ENCODE results near the gene SUPT5H.

SUPT5H gene

DNA sequence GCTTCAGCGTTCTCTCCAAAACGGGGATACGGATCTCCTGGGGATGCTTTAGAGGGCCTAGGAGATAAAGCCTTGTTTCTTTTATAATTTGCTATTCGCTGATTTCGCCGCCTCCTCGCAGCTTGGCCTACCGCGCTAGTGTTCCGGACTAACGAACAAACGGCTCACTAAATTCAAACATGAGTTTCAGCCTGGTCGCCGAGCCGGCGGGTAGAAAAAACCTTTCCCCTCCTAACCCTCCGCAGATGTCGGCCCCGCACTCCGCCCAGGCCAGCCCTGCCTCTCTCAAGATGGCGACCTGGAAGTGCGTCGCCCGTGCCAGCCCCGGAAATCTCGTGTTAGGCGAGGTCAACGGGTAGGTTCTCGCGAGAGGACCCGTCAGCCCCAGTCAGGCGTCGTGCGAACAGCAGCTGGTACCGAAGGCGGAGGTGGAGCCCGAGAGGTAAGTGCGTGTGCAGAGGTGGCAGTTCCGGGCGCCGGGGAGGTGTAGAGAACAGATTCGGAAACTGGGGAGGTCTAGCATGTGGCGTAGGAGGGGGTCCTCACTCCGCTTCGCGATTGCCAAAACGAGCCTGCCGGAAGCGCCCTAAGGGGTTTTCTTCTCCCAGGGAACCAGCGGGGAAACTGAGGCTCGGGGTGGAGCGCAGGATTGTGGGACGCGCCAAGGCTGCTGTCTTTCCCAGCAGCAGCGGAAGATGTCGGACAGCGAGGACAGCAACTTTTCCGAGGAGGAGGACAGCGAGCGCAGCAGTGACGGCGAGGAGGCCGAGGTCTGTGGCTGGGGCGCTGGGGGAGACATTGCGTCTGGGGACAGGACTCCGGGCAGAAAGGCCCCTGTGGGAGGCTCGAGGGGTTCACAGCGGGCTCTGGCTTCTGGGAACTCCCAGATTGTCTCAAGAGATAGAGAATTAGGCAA lies at the start of gene SUPT5H:
TSS of gene SUPT5H (plus strand) at position 387 of the 916 bp plus-strand sequence. CDS start at position 696, 309 bp downstream.
- DNase-seq (ENCODE audit: low read depth): peak; percentile 93

DNA sequence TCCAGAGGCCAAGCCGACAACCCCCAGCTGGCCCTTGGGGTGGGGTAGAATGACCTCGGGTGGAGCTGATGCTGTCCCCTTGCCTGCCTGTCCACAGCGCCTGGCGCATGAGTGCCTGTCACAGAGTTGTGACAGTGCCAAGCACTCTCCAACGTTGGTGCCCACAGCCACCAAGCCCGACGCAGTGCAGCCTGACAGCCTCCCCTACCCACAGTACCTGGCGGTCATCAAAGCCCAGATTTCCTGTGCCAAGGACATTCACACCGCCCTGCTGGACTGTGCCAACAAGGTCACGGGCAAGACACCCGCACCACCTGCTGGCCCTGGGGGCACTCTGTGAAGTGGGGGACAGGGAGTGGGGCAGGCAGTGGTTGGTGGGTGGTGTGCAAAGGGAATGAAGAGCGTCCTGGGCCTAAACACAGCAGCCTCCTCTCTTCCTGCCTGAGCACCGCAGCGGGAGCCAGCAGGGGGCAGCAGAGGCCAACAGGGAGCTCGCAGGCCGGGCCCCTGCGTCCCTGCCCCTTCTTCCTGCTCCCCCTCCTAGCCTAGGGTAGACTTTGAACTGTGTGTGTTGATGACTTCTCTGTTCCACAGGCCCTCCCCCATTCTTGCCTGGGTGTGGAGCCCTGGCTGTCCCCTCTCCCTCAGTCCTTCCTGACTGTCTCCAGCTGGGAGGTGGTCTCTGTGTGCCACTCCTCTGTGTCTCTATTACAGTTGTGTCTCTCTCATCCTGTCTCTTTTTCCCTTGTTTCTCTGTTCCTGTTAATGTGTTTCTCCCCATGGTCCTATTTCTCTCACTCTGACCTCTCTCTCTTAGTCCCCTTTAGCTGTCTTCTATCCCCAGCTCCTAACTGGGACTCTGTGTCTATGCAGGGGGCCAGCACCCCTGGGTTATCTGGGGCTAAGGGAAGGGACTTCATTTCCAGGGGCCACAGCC lies 47.8 kb upstream of the SUPT5H start:
- peak; percentile 98 for DNase-seq (ENCODE audit: low read depth)

DNA sequence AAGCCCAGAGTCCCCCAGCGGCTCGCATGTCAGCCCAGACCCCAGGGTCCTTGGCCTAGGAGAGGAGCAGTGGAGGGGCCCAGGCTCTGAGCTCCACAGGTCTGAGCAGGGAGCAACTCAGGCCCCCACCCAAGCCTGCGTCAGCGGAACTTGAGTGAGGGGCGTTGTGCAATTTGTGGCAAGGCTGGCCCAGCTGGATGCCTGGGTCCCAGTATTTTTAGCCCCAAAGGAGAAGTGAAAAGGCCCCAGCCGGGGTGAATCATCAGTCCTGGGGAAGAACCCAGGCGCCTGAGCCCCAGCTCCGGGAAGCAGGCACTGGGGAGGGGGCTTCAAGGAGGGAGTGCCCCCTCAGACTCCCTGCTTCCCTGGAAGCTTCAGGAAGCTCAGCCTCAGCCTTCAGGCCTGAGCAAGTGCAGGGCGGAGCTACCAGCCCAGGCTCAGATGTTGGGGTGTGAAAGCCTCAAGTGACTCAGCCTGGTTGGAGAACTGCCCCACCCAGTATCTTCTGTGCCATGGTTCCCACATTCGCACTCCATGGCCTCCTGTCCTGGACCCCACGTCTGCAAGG lies 47.0 kb upstream of the SUPT5H start:
- DNase-seq (ENCODE audit: low read depth): no peak

DNA sequence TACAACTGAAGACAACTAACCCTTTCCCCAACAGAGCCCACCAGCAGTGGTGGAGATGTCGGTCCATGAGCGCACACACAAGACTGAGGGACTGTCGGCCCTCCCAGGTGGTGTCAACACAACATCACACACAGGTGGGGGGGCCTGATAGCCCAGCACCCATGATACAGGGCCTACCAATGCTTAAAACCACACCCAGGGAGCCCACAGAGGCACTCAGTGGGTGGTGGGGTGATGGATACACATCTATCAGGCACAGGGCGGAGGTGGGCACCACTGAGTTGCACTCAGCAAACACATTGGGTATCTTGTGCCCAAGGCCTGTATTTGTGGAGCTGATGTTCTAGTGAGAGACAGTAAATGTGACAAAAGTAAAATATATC lies 45.7 kb upstream of the SUPT5H start:
- no peak for DNase-seq (ENCODE audit: low read depth)

DNA sequence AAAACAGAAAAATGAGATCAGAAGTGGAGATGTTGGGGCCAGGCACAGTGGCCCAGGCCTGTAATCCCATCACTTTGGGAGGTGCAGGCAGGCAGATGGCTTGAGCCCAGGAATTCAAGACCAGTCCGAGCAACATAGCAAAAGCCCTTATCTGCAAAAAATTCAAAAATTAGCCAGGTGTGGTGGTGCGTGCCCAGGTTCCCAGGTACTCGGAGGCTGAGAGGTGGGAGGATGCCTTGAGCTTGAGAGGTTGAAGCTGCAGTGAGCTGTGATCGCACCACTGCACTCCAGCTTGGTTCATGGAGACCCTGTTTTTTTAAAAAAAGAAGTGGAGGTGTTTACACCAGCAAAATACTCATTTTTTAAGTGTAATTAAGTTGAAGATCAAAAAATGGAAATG lies 45.3 kb upstream of the SUPT5H start:
- no peak for DNase-seq (ENCODE audit: low read depth)

DNA sequence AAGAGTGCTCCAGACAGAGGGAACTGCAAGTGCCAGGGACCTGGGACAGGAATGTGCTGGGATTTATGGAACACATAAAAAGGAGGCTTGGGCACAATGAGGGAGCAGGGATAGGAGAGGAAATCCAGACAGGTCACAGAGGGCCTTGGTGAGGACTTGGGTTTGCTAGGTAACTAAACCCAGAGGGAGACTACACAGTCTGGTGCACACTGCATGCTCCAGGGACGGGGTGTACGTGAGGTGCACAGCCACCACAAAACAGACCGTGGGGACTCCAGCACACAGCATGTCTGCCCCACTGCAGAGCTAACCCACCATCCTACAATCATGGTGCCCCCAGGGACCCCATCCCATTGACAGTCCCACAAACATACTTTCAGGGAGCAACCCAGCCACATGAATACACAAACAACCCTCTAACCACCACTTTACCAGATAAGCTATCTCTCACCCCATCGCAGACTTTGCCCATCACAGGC lies 44.3 kb upstream of the SUPT5H start:
- no peak for DNase-seq (ENCODE audit: low read depth)

DNA sequence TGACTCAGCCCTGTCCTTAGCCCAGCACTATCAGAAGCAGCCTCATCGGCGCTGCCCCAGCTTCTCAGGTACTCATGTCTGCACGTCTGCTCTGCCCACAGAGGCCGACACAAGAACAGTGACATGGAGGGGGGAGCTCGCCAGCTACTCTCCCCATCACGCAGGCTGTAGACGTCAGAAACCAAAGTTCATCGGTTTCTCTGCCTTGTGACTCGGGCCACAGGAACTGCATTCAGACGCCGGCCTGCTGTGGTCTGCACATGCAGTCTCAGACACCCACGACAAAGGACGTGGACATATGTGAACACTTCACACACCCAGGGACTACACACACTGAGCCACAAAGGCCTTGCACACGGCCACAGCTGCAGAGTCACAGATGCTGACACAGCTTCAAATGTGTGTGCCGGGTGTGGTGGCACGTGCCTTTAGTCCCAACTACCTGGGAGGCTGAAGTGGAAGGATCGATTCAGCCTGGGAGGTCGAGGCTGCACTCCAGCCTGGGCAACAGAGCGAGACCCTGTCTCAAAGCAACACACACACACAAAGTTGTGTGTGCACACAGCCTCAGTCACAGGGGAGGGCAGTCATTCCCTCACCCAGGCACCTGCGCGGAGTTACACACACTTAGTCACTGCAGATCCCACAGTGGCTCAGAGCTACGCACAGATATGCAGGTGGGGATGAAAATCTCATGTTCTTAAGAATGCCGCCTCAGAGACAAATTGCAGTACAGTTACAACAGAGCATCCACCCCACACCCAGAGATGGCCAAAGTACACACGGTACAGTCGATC lies 43.6 kb upstream of the SUPT5H start:
- DNase-seq (ENCODE audit: low read depth): peak; percentile 70

DNA sequence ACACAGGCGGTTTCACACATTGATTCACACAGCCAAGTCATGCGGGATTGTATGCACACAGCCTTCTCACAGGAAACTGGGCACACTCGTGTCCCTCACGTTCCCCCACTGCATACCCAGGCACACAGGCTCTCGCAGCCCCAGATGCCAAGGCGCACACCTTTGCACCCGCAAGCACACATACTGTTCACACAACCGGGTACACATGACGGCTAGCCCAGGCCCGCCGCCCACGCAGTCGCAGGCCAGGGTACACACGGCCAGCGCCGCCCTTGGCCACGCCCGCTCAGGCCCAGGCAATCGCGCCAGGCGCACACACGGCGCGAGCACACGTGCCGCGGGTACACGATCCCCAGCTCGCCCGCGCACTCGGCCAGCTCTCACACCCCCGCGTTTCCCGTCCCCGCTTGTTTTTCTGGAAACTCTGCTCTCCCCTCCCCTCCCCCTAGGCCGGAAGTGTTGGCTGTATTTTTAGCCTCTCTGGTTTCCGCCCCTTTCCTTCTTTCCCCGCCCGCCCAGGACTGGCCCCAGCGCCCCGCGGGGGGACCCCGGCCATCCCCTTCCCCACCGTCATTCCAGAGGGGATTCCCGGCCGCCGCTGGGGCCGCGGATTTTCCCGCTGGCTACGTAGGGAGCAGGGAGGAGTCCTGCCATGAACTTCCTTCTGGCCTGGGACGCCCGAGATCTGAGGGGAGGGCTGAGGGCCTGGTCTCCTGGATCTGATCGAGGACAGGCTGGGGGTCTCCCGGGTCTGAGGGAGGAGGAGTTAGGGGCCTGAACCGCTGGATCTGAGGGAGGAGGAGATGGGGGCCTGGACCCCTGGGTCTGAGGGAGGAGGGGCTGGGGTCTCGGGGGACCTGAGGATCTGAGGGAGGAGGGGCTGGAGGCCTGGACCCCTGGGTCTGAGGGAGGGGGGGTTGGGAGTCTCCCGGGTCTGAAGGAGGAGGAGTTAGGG lies 42.8 kb upstream of the SUPT5H start:
- DNase-seq (ENCODE audit: low read depth): peak; percentile 85

DNA sequence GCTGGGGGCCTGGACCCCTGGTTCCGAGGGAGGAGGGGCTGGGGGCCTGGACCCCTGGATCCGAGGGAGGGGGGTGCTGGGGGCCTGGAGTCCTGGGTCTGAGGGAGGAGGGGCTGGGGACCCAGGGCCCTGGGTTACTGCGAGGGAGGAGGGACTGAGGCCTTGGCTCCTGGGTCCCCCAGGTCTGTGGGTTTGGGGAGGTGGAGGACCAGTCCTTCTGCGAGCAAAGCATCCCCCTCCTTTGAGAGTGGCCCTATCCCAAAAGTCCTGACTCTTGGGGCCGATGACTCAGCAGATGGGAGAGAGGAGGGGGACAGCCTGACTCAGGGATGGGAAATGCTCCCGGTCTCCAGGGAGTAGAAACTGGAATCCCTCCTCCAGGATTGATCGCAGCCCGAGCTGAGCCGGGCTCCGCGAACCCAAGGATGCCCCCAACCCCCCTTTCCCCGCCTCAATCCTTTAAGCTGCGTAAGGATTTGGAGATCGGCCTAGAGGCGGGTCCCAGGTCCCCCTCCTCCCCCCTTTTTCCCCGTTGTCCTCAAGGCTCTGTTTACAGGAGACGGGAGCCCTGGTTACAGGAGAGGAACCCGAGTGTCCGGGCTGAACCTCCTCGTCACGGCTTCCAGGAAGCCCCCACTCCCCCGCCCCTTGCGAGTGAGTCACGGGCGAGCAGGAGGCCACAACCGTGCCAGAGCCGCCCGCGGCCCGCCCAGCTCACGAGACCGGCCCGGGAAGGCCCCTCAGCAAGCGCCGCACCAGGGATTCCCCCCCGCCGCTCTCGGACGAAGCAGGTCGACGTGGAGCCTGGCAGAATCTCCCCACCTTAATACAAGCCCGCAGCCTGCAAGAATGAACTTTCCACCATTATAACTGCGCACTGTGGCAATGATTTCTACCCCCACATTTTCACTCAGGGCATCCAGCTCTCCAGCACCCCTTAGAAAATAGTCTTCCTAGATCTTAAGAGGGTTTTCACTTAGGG lies 41.8 kb upstream of the SUPT5H start:
- DNase-seq (ENCODE audit: low read depth): peak; percentile 96

DNA sequence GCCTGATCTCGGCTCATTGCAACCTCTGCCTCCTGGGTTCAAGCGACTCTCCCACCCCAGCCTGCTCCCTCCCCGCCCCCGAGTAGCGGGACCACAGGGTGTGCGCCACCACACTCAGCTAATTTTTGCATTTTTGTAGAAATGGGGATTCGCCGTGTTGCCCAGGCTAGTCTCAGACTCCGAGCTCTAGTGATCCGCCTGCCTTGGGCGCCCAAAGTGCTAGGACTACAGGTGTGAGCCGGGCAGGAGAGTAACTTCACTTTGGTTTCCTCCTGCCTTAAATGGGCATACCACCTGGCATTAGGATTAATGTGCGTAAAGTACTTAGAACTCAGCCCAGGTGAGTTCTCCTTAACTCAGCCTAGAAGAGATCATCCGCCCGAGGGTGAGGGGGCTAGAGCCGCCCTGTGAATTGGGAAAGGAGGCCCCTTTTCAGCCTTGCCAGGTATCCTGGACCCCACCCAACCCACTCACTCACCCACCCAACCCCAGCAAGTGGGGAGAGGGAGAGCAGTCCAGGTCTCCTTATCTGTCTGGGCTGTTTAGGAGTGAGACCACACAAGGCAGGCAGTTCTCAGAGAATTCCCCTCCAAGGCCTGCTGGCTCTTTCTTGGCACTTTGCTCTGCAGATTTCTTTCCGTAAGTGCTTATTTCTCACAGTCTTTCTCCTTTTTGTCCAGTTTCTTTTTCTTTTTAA lies 40.0 kb upstream of the SUPT5H start:
- DNase-seq (ENCODE audit: low read depth): no peak

DNA sequence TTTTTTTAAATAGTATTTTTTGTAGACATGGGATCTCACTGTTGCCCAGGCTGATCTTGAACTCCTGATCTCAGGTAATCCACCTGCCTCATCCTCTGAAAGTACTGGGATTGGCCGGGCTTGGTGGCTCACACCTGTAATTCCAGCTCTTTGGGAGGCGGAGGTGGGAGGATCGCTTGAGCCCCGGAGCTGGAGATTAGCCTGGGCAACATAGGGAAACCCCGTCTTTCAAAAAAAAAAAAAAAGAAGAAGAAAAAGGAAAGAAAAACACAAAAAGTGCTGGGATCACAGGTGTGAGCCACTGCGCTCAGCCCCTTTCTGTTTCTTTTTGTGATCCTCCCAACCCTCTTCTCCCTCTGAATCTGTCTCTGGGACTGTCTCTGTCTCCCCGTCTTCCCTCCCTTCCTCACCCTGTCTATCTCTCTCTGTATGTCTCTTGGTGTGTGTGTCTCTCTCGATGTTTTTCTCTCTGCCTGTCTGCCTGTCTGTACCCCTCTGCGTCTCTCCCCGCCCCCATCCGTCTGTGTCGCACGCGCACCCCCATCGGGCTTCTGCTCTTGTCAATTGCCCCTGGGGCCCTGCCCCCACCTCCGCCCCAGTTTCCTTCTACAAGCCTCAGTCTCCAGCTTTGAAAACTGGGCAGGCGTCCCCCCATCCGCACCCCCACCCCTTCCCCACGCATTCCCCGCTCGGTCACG lies 39.3 kb upstream of the SUPT5H start:
- DNase-seq (ENCODE audit: low read depth): peak; percentile 93

DNA sequence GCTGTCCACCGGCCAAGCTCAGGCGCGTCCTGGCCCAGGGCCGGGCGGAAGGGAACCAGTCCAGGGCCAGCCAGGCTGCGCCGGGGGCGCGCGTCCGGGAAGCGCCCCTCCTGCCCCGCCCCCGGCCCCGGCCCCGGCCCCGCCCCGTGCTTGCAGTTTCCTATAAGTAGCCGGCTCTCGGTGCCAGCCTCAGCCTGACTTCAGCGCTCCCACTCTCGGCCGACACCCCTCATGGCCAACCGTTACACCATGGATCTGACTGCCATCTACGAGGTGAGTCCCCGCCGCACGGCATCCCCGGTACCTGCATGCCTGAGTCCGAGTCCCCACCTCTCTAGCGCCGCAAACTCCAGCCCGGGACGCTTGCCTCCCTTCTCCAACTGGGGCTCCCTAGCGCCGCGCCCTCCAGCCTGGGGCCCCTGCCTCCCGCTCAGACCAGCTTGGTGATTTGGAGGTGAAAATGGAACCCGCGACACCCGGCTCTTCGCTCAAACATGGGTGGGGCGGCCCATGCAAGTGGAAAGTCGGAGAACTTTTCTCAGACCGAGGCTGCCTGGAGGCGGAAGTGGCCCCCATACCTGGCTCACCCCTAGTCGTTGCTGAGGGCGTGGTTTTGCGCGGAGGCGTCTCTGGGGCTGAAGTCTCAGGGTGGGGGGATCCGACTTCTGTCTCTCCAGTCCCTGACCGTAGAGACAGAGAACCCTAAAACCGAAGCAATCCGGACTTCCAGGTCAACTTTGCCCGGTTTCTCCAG lies 38.5 kb upstream of the SUPT5H start, which contains the start of gene ZFP36:
TSS of gene ZFP36 (plus strand) at position 192 of the 754 bp plus-strand sequence. CDS start at position 250, 58 bp downstream.
- DNase-seq (ENCODE audit: low read depth): peak; percentile 93

DNA sequence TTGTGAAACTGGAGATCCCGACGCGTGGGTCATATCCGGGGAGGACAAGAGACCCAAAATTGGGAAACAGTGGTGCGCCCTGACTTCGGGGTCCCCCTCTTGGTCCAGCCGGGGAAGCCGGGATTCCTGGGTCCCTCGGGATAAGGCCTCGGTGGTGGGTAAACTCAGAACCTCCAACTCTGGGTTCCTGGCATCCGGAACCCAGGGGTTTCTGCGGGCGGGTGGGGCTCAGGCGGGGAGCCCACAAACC lies 38.0 kb upstream of the SUPT5H start:
- DNase-seq (ENCODE audit: low read depth): no peak

DNA sequence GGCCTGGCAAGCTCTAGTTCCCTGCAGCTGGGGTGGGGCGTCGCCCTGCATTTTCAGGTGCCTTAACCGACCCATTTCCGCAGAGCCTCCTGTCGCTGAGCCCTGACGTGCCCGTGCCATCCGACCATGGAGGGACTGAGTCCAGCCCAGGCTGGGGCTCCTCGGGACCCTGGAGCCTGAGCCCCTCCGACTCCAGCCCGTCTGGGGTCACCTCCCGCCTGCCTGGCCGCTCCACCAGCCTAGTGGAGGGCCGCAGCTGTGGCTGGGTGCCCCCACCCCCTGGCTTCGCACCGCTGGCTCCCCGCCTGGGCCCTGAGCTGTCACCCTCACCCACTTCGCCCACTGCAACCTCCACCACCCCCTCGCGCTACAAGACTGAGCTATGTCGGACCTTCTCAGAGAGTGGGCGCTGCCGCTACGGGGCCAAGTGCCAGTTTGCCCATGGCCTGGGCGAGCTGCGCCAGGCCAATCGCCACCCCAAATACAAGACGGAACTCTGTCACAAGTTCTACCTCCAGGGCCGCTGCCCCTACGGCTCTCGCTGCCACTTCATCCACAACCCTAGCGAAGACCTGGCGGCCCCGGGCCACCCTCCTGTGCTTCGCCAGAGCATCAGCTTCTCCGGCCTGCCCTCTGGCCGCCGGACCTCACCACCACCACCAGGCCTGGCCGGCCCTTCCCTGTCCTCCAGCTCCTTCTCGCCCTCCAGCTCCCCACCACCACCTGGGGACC lies 37.6 kb upstream of the SUPT5H start:
- peak; percentile 61 for DNase-seq (ENCODE audit: low read depth)

DNA sequence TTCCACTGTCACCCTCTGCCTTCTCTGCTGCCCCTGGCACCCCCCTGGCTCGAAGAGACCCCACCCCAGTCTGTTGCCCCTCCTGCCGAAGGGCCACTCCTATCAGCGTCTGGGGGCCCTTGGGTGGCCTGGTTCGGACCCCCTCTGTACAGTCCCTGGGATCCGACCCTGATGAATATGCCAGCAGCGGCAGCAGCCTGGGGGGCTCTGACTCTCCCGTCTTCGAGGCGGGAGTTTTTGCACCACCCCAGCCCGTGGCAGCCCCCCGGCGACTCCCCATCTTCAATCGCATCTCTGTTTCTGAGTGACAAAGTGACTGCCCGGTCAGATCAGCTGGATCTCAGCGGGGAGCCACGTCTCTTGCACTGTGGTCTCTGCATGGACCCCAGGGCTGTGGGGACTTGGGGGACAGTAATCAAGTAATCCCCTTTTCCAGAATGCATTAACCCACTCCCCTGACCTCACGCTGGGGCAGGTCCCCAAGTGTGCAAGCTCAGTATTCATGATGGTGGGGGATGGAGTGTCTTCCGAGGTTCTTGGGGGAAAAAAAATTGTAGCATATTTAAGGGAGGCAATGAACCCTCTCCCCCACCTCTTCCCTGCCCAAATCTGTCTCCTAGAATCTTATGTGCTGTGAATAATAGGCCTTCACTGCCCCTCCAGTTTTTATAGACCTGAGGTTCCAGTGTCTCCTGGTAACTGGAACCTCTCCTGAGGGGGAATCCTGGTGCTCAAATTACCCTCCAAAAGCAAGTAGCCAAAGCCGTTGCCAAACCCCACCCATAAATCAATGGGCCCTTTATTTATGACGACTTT lies 36.8 kb upstream of the SUPT5H start:
- peak; percentile 46 for DNase-seq (ENCODE audit: low read depth)

Measured in activated T-cell treated with anti-CD3 and anti-CD28 coated beads for 1 hour (primary cell).